H1 (cell line): ENCODE measurements around the gene BANF1. TPM values are rescaled to one million over a fixed set of nuclear protein-coding genes. Genes with fewer than 3 reads are reported as not detected.

Experiments used
- ASH2L ChIP-seq: fragments of 200-600, 300-600 bp; sonication (generic); IDR thresholded peaks from one replicate; pipeline ENCODE4 v1.7.1; 2017; ENCODE audit warnings: low read length
- CEBPB ChIP-seq: IDR thresholded peaks from 2 replicates; pipeline ENCODE4 v1.6.1; 2012; ENCODE audit warnings: low read depth, low read length
- CHD1 ChIP-seq: IDR thresholded peaks from 2 replicates; pipeline ENCODE4 v1.6.1; 2012; ENCODE audit warnings: low read depth, low read length, improper control_type of control experiment
- CHD2 ChIP-seq: IDR thresholded peaks from 2 replicates; pipeline ENCODE4 v1.6.1; 2012; ENCODE audit warnings: low read length, improper control_type of control experiment
- CTBP2 ChIP-seq: IDR thresholded peaks from 2 replicates; pipeline ENCODE4 v1.7.0; 2011; ENCODE audit warnings: borderline replicate concordance, mild to moderate bottlenecking, moderate library complexity, mixed read lengths, low read length; ENCODE audit not compliant: insufficient read depth, insufficient read length
- EGR1 ChIP-seq: IDR thresholded peaks from 2 replicates; pipeline ENCODE4 v1.6.1; 2011; ENCODE audit warnings: low read depth, low read length, borderline replicate concordance
- FOSL1 ChIP-seq: IDR thresholded peaks from 2 replicates; pipeline ENCODE4 v1.6.1; 2011; ENCODE audit warnings: mild to moderate bottlenecking, low read depth, low read length, moderate library complexity; ENCODE audit not compliant: insufficient read depth
- JUN ChIP-seq: IDR thresholded peaks from 2 replicates; pipeline ENCODE4 v1.6.1; 2011; ENCODE audit warnings: low read depth, mild to moderate bottlenecking, improper control_type of control experiment, low read length
- JUND ChIP-seq: IDR thresholded peaks from 2 replicates; pipeline ENCODE4 v1.6.1; 2011; ENCODE audit warnings: mild to moderate bottlenecking, improper control_type of control experiment, low read length
- KDM5A ChIP-seq: fragments of 200-600 bp; IDR thresholded peaks from 2 replicates; pipeline ENCODE4 v1.7.1; 2012; ENCODE audit warnings: mild to moderate bottlenecking, low read length, inconsistent platforms, mixed read lengths
- MAFK ChIP-seq: IDR thresholded peaks from 2 replicates; pipeline ENCODE4 v1.6.1; 2012; ENCODE audit warnings: low read depth, mild to moderate bottlenecking, improper control_type of control experiment, low read length
- PHF8 ChIP-seq: fragments of 200-600 bp; sonication (generic); conservative IDR thresholded peaks from 2 replicates; pipeline ENCODE4 v1.7.1; 2012; ENCODE audit warnings: low read depth, mild to moderate bottlenecking, inconsistent platforms, low read length, moderate library complexity
- POLR2AphosphoS5 ChIP-seq: IDR thresholded peaks from 2 replicates; pipeline ENCODE4 v1.6.1; 2011; ENCODE audit warnings: low read depth, low read length
- POU5F1 ChIP-seq: IDR thresholded peaks from 2 replicates; pipeline ENCODE4 v1.6.1; 2011; ENCODE audit warnings: low read depth, mild to moderate bottlenecking, low read length, moderate library complexity
- SAP30 ChIP-seq: fragments of 300-600 bp; sonication (generic); IDR thresholded peaks from 2 replicates; pipeline ENCODE4 v1.7.1; 2012; ENCODE audit warnings: low read length, moderate library complexity, mild to moderate bottlenecking, inconsistent platforms; ENCODE audit not compliant: insufficient read depth, insufficient replicate concordance
- SIN3A ChIP-seq, 2 experiments: IDR thresholded peaks in 1 of 2; conservative IDR thresholded peaks in 1 of 2; 2 replicates each; pipeline ENCODE4 v1.6.1; 2011 to 2012; ENCODE audit warnings: low read length in 2 of 2, improper control_type of control experiment in 1 of 2, low read depth in 1 of 2, mild to moderate bottlenecking in 1 of 2
- SP4 ChIP-seq: IDR thresholded peaks from 2 replicates; pipeline ENCODE4 v1.6.1; 2012; ENCODE audit warnings: low read length, inconsistent platforms
- TBP ChIP-seq: IDR thresholded peaks from 2 replicates; pipeline ENCODE4 v1.6.1; 2011; ENCODE audit warnings: low read depth, low read length, improper control_type of control experiment
- YY1 ChIP-seq: IDR thresholded peaks from 2 replicates; pipeline ENCODE4 v1.6.1; 2011; ENCODE audit warnings: low read depth, mild to moderate bottlenecking, low read length
- polyA plus RNA-seq, 7 experiments: library from polyadenylated mRNA; depleted of rRNA in 3 of 7; stranded (reverse) in 5 of 7; unstranded in 2 of 7; fragments of >200 nt in 5 of 7; fragments of 200-250 nt in 2 of 7; gene quantifications; 1 replicate in 5 of 7; 2 replicates in 1 of 7; 4 replicates in 1 of 7; pipeline versions ENCODE4 v1.2.1 to v1.2.3, GENCODE V29; 2011 to 2013; ENCODE audit warnings: missing spikeins in 2 of 7, mixed read lengths in 2 of 7
- total RNA-seq: library from RNA; stranded (reverse); fragmentation: NEBNext Ultra II Directional; extraction: Animal tissue kit (Norgen Biotek cat#: 25700); gene quantifications from 2 replicates; pipeline ENCODE4 v1.2.1, GENCODE V29; 2021
- TF ChIP-seq, protein P1 (sequence below): IDR thresholded peaks from 2 replicates; pipeline ENCODE4 v1.6.1; 2011; ENCODE audit warnings: low read depth, mild to moderate bottlenecking, low read length; ENCODE audit not compliant: insufficient read depth
- TF ChIP-seq, protein P2 (sequence below): IDR thresholded peaks from 2 replicates; pipeline ENCODE4 v1.6.1; 2012; ENCODE audit warnings: inconsistent platforms
- TF ChIP-seq, protein P3 (sequence below): IDR thresholded peaks from 2 replicates; pipeline ENCODE4 v1.6.1; 2012; ENCODE audit warnings: inconsistent platforms
- TF ChIP-seq, protein P4 (sequence below): IDR thresholded peaks from 2 replicates; pipeline ENCODE4 v1.6.1; 2012; ENCODE audit warnings: low read length, inconsistent platforms

The BANF1 gene
- total and polyA plus RNA-seq, 2 of the 8 experiments (the other 6 are each of a cell fraction or from before 2014, with no cell fraction given) = 330 to 467 TPM

DNA sequence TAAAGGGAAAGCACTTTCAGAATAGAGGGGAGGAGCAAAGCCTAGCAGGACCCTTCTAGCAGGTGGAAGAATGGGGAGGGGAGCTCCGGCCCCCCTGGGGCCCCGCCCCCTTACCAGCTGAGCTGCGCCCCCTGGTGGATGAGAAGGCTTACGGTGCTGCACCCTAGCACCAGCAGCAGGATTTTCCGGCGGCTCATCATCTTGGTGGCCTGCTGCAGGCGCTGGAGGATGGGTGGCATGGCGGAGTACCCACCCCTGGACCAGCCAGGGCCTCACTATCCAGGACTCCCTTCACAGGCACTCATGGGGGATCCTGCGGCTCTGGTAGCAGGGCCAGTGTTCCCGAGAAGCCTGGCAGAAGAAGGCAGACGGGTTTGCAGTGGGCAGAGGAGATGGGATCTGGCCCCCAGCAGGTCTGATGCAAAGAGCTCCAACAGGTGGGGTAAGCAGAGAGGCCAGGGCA is 42.9 kb downstream of the BANF1 start (continued):
- TF ChIP-seq JUN (no peak), SAP30 (no peak), FOSL1 (no peak), CEBPB (no peak), PHF8 (no peak), YY1 (peak; percentile 76), SP4 (peak; percentile 72; the same call in 1 of the 2 replicates), POU5F1 (no peak), KDM5A (no peak), CHD1 (no peak), SIN3A (conservative IDR thresholded peaks at IDR 0.05 in 1 of 2, IDR thresholded peaks at IDR 0.05 in 1 of 2; ENCODE audit: low read depth in 1 of 2, low read length in 2 of 2) (peak; percentile 72 to 91; a peak in 2 of 4 replicates), MAFK (no peak), JUND (no peak), ASH2L (peak; percentile 44), CHD2 (no peak), CTBP2 (no peak), POLR2AphosphoS5 (no peak), EGR1 (peak; percentile 63; the same call in 1 of the 2 replicates), TBP (no peak)
- TF ChIP-seq, protein P1, sequence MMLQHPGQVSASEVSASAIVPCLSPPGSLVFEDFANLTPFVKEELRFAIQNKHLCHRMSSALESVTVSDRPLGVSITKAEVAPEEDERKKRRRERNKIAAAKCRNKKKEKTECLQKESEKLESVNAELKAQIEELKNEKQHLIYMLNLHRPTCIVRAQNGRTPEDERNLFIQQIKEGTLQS = peak; percentile 44; the same call in 1 of the 2 replicates
- TF ChIP-seq, protein P2, sequence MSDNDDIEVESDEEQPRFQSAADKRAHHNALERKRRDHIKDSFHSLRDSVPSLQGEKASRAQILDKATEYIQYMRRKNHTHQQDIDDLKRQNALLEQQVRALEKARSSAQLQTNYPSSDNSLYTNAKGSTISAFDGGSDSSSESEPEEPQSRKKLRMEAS = 0 out of 2 replicates have a peak, but pooled peaks have one; percentile 31
- TF ChIP-seq, protein P3, sequence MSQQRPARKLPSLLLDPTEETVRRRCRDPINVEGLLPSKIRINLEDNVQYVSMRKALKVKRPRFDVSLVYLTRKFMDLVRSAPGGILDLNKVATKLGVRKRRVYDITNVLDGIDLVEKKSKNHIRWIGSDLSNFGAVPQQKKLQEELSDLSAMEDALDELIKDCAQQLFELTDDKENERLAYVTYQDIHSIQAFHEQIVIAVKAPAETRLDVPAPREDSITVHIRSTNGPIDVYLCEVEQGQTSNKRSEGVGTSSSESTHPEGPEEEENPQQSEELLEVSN = peak; percentile 19; the same call in 1 of the 2 replicates
- TF ChIP-seq, protein P4, sequence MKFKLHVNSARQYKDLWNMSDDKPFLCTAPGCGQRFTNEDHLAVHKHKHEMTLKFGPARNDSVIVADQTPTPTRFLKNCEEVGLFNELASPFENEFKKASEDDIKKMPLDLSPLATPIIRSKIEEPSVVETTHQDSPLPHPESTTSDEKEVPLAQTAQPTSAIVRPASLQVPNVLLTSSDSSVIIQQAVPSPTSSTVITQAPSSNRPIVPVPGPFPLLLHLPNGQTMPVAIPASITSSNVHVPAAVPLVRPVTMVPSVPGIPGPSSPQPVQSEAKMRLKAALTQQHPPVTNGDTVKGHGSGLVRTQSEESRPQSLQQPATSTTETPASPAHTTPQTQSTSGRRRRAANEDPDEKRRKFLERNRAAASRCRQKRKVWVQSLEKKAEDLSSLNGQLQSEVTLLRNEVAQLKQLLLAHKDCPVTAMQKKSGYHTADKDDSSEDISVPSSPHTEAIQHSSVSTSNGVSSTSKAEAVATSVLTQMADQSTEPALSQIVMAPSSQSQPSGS = no peak
